Measurements from ENCODE around the gene CDH26.

DNA sequence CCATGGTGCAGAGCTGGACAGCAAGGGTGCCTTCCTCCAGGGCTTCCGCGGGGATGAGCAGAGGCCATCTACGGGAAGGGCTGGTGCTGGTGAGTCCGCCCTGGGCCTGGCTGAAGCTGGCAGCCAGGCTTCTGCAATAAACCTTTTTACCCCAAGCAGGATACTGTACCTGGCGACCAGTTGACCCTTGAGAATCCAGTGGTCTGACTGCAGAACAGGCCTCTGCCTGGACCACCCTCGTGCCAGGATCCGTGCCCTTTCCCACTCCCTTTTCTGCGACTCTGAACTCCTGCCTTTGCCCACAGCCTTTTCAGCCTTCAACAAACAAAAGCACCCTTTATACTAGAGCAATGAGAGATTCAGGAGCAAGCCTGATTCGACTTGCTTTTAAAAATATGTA, 18.9 kb downstream of the CDH26 start:
- TF ChIP-seq, protein P1, sequence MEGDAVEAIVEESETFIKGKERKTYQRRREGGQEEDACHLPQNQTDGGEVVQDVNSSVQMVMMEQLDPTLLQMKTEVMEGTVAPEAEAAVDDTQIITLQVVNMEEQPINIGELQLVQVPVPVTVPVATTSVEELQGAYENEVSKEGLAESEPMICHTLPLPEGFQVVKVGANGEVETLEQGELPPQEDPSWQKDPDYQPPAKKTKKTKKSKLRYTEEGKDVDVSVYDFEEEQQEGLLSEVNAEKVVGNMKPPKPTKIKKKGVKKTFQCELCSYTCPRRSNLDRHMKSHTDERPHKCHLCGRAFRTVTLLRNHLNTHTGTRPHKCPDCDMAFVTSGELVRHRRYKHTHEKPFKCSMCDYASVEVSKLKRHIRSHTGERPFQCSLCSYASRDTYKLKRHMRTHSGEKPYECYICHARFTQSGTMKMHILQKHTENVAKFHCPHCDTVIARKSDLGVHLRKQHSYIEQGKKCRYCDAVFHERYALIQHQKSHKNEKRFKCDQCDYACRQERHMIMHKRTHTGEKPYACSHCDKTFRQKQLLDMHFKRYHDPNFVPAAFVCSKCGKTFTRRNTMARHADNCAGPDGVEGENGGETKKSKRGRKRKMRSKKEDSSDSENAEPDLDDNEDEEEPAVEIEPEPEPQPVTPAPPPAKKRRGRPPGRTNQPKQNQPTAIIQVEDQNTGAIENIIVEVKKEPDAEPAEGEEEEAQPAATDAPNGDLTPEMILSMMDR (conservative IDR thresholded peaks at IDR 0.05 in 1 of 2, IDR thresholded peaks at IDR 0.05 in 1 of 2; ENCODE audit: extremely low read depth in 1 of 2, insufficient read depth in 1 of 2, low read depth in 1 of 2, low read length in 2 of 2), result no peak
- no peak for TF ChIP-seq EZH2 (IDR thresholded peaks at IDR 0.05; ENCODE audit: borderline replicate concordance, low read length)

Measured in mammary epithelial cell (primary cell).